Parathyroid adenoma (tissue), 2 donors: ENCODE results near the gene NUP210L.
A peak's percentile ranks its signal among the peaks of the same experiment; 100 is the strongest.

ENCODE experiments used
- H2AFZ ChIP-seq: fragments of 300-600 bp; sonication (generic); one replicate; pipeline ENCODE4 v1.7.0; 2017; ENCODE audit warnings: antibody characterized with exemption, mild to moderate bottlenecking
- H3K27ac ChIP-seq: fragments of 300-600 bp; sonication (generic); one replicate; pipeline ENCODE4 v1.7.0; 2017
- H3K27me3 ChIP-seq: fragments of 300-600 bp; sonication (generic); one replicate; pipeline ENCODE4 v1.7.0; 2017; ENCODE audit warnings: low read length; ENCODE audit not compliant: control insufficient read depth, insufficient read depth
- H3K36me3 ChIP-seq: fragments of 300-600 bp; sonication (generic); one replicate; pipeline ENCODE4 v1.7.0; 2017; ENCODE audit warnings: low read length; ENCODE audit not compliant: control insufficient read depth, insufficient read depth
- H3K4me1 ChIP-seq: fragments of 300-600 bp; sonication (generic); one replicate; pipeline ENCODE4 v1.7.0; 2017; ENCODE audit warnings: control low read depth
- H3K4me2 ChIP-seq: fragments of 300-600 bp; sonication (generic); one replicate; pipeline ENCODE4 v1.7.0; 2017; ENCODE audit warnings: low read length
- H3K4me3 ChIP-seq: fragments of 300-600 bp; sonication (generic); one replicate; pipeline ENCODE4 v1.7.0; 2017; ENCODE audit warnings: low read depth, low read length
- H3K79me2 ChIP-seq: fragments of 300-600 bp; sonication (generic); one replicate; pipeline ENCODE4 v1.7.0; 2017; ENCODE audit warnings: control low read depth
- H3K9ac ChIP-seq: fragments of 300-600 bp; sonication (generic); one replicate; pipeline ENCODE4 v1.7.0; 2017; ENCODE audit warnings: mild to moderate bottlenecking
- H3K9me3 ChIP-seq: fragments of 300-600 bp; sonication (generic); one replicate; pipeline ENCODE4 v1.7.0; 2017; ENCODE audit warnings: low read length; ENCODE audit not compliant: control insufficient read depth
- TF ChIP-seq, protein P1 (sequence below): fragments of 300-600 bp; sonication (generic); IDR thresholded peaks from one replicate; pipeline ENCODE4 v1.7.0; 2017; ENCODE audit warnings: antibody characterized with exemption, mild to moderate bottlenecking
- donor health status: primary hyperparathyroidism.

Gene NUP210L

DNA sequence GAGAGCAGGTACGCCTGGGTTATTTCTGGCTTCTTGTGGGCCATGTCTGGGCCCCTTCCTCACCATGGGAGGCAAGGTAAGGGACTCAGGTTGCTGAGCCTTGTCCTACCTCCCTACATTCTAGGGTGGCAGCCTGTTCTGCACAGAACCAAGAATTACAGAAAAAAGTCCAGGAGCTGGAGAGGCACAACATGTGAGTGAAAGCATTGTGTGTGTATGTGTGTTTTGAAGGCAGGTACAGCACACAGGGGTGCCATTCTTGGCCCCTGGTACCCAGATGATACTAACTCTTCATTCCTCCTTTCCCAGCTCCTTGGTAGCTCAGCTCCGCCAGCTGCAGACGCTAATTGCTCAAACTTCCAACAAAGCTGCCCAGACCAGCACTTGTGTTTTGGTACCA, 181.8 kb downstream of the NUP210L start:
- no peaks in the 10 kb centered on the region for H3K36me3 ChIP-seq
- no peak overlapping the region for H3K4me3 ChIP-seq
- H3K9ac ChIP-seq: no peak overlapping the region
- no peak overlapping the region for H3K4me2 ChIP-seq
- TF ChIP-seq, protein P1, sequence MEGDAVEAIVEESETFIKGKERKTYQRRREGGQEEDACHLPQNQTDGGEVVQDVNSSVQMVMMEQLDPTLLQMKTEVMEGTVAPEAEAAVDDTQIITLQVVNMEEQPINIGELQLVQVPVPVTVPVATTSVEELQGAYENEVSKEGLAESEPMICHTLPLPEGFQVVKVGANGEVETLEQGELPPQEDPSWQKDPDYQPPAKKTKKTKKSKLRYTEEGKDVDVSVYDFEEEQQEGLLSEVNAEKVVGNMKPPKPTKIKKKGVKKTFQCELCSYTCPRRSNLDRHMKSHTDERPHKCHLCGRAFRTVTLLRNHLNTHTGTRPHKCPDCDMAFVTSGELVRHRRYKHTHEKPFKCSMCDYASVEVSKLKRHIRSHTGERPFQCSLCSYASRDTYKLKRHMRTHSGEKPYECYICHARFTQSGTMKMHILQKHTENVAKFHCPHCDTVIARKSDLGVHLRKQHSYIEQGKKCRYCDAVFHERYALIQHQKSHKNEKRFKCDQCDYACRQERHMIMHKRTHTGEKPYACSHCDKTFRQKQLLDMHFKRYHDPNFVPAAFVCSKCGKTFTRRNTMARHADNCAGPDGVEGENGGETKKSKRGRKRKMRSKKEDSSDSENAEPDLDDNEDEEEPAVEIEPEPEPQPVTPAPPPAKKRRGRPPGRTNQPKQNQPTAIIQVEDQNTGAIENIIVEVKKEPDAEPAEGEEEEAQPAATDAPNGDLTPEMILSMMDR: no peak
- H2AFZ ChIP-seq: no peak overlapping the region
- no peaks in the 10 kb centered on the region for H3K79me2 ChIP-seq
- H3K27me3 ChIP-seq: no peaks in the 10 kb centered on the region
- H3K9me3 ChIP-seq: no peaks in the 10 kb centered on the region
- H3K27ac ChIP-seq: no peak overlapping the region
- H3K4me1 ChIP-seq: peaks cover 3% of the 10 kb centered on the region

DNA sequence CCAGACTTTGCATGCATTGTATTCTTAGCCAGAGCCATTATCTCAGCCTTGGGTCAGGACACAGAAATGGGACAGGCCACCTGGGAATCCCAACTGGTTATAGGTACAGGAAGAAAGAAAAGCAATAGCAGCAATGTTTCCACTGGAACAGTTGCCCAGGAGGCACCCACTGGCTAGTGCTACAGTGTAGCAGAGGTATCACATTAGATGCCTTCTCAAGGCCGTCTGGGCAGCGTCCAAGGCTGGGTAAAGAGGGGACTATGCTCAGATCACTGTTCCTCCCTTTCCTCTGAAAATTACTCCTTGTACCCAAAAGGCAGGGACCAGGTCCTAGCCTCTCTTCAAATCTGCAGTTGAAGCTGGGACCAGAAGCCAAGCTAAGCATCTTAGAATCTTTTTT, 184.5 kb downstream of the NUP210L start:
- Histone ChIP-seq H3K9me3 (no peaks in the 10 kb centered on the region), H3K36me3 (no peaks in the 10 kb centered on the region), H3K4me3 (no peak overlapping the region), H3K27ac (no peak overlapping the region), H2AFZ (no peak overlapping the region), H3K4me1 (peaks cover 7% of the 10 kb centered on the region), H3K79me2 (no peaks in the 10 kb centered on the region), H3K27me3 (no peaks in the 10 kb centered on the region), H3K4me2 (no peak overlapping the region), H3K9ac (no peak overlapping the region)
- TF ChIP-seq, protein P1: no peak

DNA sequence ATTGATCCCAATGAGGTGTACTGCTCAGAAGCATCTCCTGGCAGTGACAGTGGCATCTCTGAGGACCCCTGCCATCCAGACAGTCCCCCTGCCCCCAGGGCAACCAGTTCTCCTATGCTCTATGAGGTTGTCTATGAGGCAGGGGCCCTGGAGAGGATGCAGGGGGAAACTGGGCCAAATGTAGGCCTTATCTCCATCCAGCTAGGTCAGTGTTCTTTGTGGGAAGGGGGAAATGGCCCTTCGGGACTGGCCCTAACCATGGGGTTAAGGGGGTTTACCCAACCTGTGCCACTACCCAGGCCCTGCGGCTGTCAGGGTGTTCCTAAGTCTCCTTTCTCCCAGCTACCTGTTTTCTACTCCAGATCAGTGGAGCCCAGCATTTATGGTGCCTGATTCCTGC, 185.9 kb downstream of the NUP210L start:
- Histone ChIP-seq H3K9me3 (no peaks in the 10 kb centered on the region), H3K9ac (no peak overlapping the region), H3K27ac (no peak overlapping the region), H3K4me3 (no peak overlapping the region), H3K36me3 (no peaks in the 10 kb centered on the region), H3K27me3 (no peaks in the 10 kb centered on the region), H2AFZ (no peak overlapping the region), H3K4me1 (peaks cover 7% of the 10 kb centered on the region), H3K79me2 (no peaks in the 10 kb centered on the region), H3K4me2 (no peak overlapping the region)
- TF ChIP-seq, protein P1: no peak

DNA sequence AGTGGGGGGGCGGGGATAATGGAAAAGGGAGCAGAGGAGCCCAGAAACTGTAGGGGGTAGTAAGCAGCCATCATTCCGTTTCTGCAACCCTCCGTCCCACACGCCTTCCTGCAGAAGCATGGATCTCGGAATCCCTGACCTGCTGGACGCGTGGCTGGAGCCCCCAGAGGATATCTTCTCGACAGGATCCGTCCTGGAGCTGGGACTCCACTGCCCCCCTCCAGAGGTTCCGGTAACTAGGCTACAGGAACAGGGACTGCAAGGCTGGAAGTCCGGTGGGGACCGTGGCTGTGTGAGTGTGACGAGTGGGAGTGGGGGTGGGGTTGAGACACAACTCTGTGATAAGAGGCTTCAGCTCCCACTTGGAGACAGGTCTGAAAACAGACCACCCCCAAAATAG, 186.5 kb downstream of the NUP210L start:
- Histone ChIP-seq H3K4me3 (peak overlapping the region; percentile 80), H3K4me2 (peak overlapping the region; percentile 82), H2AFZ (peak overlapping the region; percentile 89), H3K27me3 (no peaks in the 10 kb centered on the region), H3K9ac (no peak overlapping the region), H3K27ac (no peak overlapping the region), H3K4me1 (peaks cover 7% of the 10 kb centered on the region), H3K79me2 (no peaks in the 10 kb centered on the region), H3K9me3 (no peaks in the 10 kb centered on the region), H3K36me3 (no peaks in the 10 kb centered on the region)
- TF ChIP-seq, protein P1: no peak

DNA sequence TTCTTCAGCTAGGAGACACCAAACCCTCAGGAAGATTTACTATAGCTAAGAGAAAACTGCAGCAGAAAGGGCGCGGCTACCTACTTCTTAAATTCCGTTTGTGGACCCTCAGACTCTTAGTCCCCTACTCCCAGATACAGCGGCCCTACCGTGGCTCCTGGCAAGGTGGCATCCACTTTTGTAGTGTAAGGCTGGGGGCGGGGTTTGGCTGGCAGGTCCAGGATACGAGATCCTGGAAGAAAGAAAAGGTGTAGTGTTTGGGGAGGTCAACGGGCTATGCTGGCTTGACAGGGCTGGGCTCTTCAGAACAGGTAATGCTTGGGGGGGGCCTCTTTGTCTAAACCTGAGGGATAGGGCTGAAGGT, 186.9 kb downstream of the NUP210L start:
- Histone ChIP-seq H3K79me2 (peaks cover 2% of the 10 kb centered on the region), H2AFZ (peak overlapping the region; percentile 89), H3K27me3 (no peaks in the 10 kb centered on the region), H3K9ac (no peak overlapping the region), H3K36me3 (no peaks in the 10 kb centered on the region), H3K4me1 (peaks cover 7% of the 10 kb centered on the region), H3K4me3 (peak overlapping the region; percentile 80), H3K9me3 (no peaks in the 10 kb centered on the region), H3K27ac (peak overlapping the region; percentile 88), H3K4me2 (peak overlapping the region; percentile 82)
- TF ChIP-seq, protein P1: no peak
